Lower leg skin (tissue), 4 donors: ENCODE data around the gene TRABD. TPM values are rescaled to one million over a fixed set of nuclear protein-coding genes. Genes with fewer than 3 reads are reported as not detected.

Source experiments
- DNase-seq, 2 donors: peaks; one replicate each; pipeline ENCODE4 v3.0.0-alpha.2; 2019; ENCODE audit warnings: low spot score in 2 of 2
- H3K4me3 ChIP-seq: fragments of 200-600 bp; sonication (generic); 2 replicates; pipeline ENCODE4 v1.5.1; 2017; ENCODE audit warnings: mild to moderate bottlenecking, low read depth; ENCODE audit not compliant: poor library complexity, severe bottlenecking
- POLR2A ChIP-seq, 2 donors: fragments of 450-650 bp; IDR thresholded peaks; one replicate each; pipeline ENCODE4 v1.6.1; 2016 to 2017; ENCODE audit warnings: antibody characterized with exemption in 2 of 2, mild to moderate bottlenecking in 1 of 2, moderate library complexity in 1 of 2
- WGBS, 2 donors: methylation state at CpG; one replicate each; pipeline ENCODE4 v1.1.5; 2018; 5-methylcytosine and 5-hydroxymethylcytosine counted together
- intact Hi-C: fragments of 100-400 bp; cut with DNase I; formaldehyde crosslinking; loops from one replicate; pipeline ENCODE4 v1.15.0; 2023; ENCODE audit warnings: low total_unique reads
- total RNA-seq, 4 donors: library from RNA; depleted of rRNA; stranded (reverse); fragments of >200 nt; gene quantifications; one replicate each; pipeline ENCODE4 v1.1.0, GENCODE V29; 2016
- TF ChIP-seq, protein P1 (sequence below), 3 donors: fragments of 450-650 bp; IDR thresholded peaks; one replicate each; pipeline ENCODE4 v1.5.1; 2016; ENCODE audit warnings: antibody characterized with exemption in 3 of 3, mild to moderate bottlenecking in 3 of 3, moderate library complexity in 2 of 3

Gene TRABD
- total RNA-seq, 4 donors from 2014 or later = 31.5 to 62.7 (median 46.4) TPM

DNA sequence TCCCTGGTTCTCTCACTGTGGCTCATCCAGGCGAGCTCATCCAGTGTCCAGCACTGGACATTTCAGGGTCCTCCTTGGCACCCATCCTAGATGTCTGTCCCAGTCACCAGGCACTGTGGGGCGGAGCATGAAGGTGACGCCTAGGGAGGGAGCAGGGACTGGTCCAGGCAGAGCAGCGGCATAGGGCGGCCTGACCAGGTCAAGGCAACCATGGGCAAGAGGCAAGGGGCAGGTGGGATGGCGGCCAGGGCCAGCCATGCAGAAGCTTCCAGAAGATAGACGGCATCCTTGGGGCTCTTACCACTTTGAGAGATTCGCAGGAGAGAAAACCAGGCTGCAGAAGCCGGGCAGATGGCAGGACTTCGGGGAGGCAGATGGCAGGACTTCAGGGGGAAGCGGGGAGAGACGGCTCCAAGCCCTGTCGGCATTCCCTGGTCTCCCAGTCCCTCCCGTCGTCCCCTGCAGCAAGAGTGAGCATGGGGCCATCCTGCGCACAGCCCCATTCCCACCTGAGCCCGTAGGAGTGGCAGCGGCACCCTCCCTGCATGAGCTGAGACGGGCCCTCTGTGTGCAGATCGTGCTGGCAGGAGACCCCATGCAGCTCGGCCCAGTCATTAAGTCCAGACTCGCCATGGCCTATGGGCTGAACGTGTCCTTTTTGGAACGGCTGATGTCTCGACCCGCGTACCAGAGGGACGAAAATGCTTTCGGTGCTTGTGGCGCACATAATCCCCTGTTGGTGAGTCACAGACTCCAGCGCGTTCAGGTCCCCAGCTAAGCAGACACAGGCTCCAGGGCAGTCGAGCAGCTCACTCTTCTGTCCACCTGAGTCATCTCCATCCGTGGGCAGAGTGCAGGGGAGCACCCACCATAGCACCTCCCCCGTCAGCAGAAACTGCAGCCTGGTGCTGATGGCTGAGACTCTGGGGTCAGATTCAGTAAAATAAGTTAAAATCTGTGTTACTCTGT, 35.3 kb upstream of the TRABD start:
- TF ChIP-seq POLR2A (IDR thresholded peaks at IDR 0.05) = no peak
- TF ChIP-seq, protein P1, sequence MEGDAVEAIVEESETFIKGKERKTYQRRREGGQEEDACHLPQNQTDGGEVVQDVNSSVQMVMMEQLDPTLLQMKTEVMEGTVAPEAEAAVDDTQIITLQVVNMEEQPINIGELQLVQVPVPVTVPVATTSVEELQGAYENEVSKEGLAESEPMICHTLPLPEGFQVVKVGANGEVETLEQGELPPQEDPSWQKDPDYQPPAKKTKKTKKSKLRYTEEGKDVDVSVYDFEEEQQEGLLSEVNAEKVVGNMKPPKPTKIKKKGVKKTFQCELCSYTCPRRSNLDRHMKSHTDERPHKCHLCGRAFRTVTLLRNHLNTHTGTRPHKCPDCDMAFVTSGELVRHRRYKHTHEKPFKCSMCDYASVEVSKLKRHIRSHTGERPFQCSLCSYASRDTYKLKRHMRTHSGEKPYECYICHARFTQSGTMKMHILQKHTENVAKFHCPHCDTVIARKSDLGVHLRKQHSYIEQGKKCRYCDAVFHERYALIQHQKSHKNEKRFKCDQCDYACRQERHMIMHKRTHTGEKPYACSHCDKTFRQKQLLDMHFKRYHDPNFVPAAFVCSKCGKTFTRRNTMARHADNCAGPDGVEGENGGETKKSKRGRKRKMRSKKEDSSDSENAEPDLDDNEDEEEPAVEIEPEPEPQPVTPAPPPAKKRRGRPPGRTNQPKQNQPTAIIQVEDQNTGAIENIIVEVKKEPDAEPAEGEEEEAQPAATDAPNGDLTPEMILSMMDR (IDR thresholded peaks at IDR 0.05) = no peak
- intact Hi-C loops = loop anchor here (10.0 kb wide), 1 partner anchor 54 kb away; the partner anchor contains the start of gene SELENOO
- 88 to 89% methylated on average over 35 of the region's 35 CpGs for WGBS, 2 donors

GRCh38 chr22:50151571-50152537, 33.9 kb upstream of the TRABD start:
- H3K4me3 ChIP-seq = no peak overlapping the region
- DNase-seq = no peak
- intact Hi-C loops = loop anchor here (10.0 kb wide), 1 partner anchor 53 kb away; the partner anchor contains the start of gene SELENOO
- no peak for TF ChIP-seq POLR2A (IDR thresholded peaks at IDR 0.05)
- TF ChIP-seq, protein P1 (IDR thresholded peaks at IDR 0.05) = no peak
- 79 to 85% methylated on average over 26 to 31 of the region's 33 CpGs for WGBS, 2 donors

More for the DNA sequence above, 35.3 kb upstream of the TRABD start:
- no peak overlapping the region for H3K4me3 ChIP-seq
- DNase-seq = no peak

- no peak for DNase-seq
- intact Hi-C loops = loop anchor here (10.0 kb wide), 1 partner anchor 52 kb away; the partner anchor contains the start of gene SELENOO
- TF ChIP-seq, protein P1 (IDR thresholded peaks at IDR 0.05) = no peak
- 80 to 88% methylated on average over 21 to 23 of the region's 25 CpGs for WGBS, 2 donors
- no peak overlapping the region for H3K4me3 ChIP-seq
Observed at GRCh38 chr22:50153056-50153755, 32.5 kb upstream of the TRABD start.

GRCh38 chr22:50153756-50154140, 32.0 kb upstream of the TRABD start:
- H3K4me3 ChIP-seq = no peak overlapping the region
- 91 to 92% methylated on average over 7 of the region's 7 CpGs for WGBS, 2 donors
- no peak for DNase-seq
- TF ChIP-seq, protein P1 (IDR thresholded peaks at IDR 0.05) = no peak
- intact Hi-C loops = loop anchor here (10.0 kb wide), 1 partner anchor 51 kb away; the partner anchor contains the start of gene SELENOO
